ENCODE measurements around the gene BMP7.

- TF ChIP-seq GATA2 (IDR thresholded peaks at IDR 0.05; ENCODE audit: low read depth, low read length) (no peak), GATA3 (IDR thresholded peaks at IDR 0.05; ENCODE audit: low read depth, low read length) (no peak)
Measured at GRCh38 chr20:57243480-57244220, 22.8 kb downstream of the BMP7 start.

Data from SH-SY5Y (cell line).